Suprapubic skin (tissue), 3 donors: Measurements from ENCODE around the gene TRIM37.

ENCODE experiments used
- CTCF ChIP-seq, 2 donors: fragments of 200-600 bp in 1 of 2; fragments of 450-650 bp in 1 of 2; sonication (generic) in 1 of 2; IDR thresholded peaks; one replicate each; pipeline ENCODE4 v1.5.1; 2016 to 2019; ENCODE audit warnings: antibody characterized with exemption in 2 of 2, mild to moderate bottlenecking in 1 of 2, moderate library complexity in 1 of 2
- POLR2A ChIP-seq, 2 donors: fragments of 450-650 bp; IDR thresholded peaks; one replicate each; pipeline ENCODE4 v1.6.1; 2017; ENCODE audit warnings: antibody characterized with exemption in 2 of 2, mild to moderate bottlenecking in 2 of 2, moderate library complexity in 2 of 2

DNA sequence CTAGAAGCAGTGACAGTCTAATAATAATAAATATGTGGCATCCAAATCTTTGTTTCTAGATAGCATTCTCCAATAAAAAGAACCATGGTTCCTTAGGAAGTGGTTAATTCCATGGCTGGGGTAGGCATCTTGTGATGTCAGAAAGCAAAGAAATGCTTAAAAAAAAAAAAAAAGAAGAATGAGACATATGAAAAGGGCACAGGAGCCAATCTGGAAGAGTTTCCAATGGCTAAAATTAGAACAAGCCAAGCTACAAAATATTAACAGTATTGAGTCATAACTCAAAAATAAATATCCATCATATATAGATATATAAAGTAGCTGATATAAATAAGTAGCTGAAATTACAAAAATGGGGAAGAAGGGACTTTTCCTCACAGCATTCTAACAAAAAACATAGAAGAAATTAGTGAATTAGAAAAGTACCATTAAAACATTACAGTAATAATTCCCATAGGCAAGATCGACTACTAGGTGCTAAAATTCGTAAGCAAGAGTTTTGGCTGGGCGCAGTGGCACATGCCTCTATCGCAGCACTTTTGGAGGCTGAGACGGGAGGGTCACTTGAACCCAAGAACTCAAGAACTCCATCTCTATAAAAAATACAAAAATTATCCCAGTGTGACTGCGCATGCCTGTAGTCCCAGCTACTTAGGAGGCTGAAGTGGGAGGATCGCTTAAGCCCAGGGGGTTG lies 111.3 kb downstream of the TRIM37 start:
- TF ChIP-seq CTCF (IDR thresholded peaks at IDR 0.05) (no peak), POLR2A (IDR thresholded peaks at IDR 0.05) (no peak)
